ENCODE measurements around the gene PIEZO1. TPM values are rescaled to one million over a fixed set of nuclear protein-coding genes. Genes with fewer than 3 reads are reported as not detected.

Gene PIEZO1
- total and polyA plus RNA-seq, 2 donors (not counting 3 experiments of a cell fraction or from before 2014, with no cell fraction given), result 298 to 322 TPM

DNA sequence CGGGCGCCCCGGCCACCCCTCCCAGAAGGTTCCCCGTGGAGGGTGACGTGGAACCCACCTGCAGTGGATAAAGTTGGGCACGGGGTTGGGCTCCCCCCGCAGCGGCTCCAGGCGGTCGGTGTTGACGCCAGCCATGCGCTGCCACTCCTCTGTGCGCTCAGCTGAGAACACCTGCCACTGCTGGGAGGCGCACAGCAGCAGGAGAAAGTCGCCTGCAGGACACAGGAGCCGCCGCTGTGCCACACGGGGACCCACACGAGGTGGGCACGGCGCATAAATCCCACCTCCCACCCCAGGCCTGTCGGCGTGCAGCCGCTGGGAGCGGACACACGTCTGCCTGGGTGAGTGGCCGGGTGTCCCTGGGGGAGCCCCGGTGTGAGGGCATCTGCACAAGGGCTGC lies 58.0 kb downstream of the PIEZO1 start:
- CTCF ChIA-PET, result interaction anchor here (1.2 kb wide), 1 partner anchor 11 kb away, joined by 3 read pairs; no protein-coding TSS in a partner anchor
- Histone ChIP-seq H3K27me3 (ENCODE audit: control insufficient read depth in 2 of 2, insufficient read depth in 2 of 2, low read length in 2 of 2) (no peaks in the 10 kb centered on the region), H3K79me2 (ENCODE audit: control insufficient read depth, insufficient read depth, low read length) (peaks cover 2% of the 10 kb centered on the region)

DNA sequence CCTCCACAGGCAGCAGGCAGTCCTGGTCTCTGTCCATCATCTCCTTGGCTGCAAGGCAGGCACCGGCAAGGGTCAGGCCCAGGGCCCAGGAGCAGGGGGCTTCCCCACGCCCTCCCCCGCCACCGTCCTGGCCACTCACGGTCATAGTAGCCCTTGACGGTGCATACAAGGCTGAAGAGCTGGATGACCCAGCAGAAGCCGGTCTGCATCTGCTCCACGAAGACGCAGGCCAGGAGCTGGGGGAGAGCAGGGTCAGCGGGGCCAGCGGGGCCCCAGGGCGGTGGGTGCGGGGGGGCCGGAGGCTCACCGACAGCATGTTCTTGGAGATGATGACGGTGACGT lies 58.6 kb downstream of the PIEZO1 start:
- FAIRE-seq, result no peak
- ChIA-PET CTCF (no interaction called here), POLR2A (no interaction called here)
- Histone ChIP-seq H3K4me1 (ENCODE audit: control insufficient read depth, extremely low read depth, insufficient read depth, low read length) (no peaks in the 10 kb centered on the region), H3K4me2 (ENCODE audit: insufficient read depth, low read length) (no peak overlapping the region), H3K27me3 (ENCODE audit: control insufficient read depth in 2 of 2, insufficient read depth in 2 of 2, low read length in 2 of 2) (no peaks in the 10 kb centered on the region), H3K4me3 (replicated peaks in 1 of 3; ENCODE audit: insufficient read depth in 1 of 3, low read depth in 1 of 3, low read length in 3 of 3) (no peak overlapping the region), H3K9ac (replicated peaks; ENCODE audit: extremely low read depth, insufficient read depth, low read length) (no peak overlapping the region), H3K36me3 (ENCODE audit: control insufficient read depth in 2 of 2, extremely low read depth in 1 of 2, insufficient read depth in 2 of 2, low read length in 2 of 2) (peaks cover 16 to 70% of the 10 kb centered on the region in 2 experiments), H3K79me2 (ENCODE audit: control insufficient read depth, insufficient read depth, low read length) (peaks cover 2% of the 10 kb centered on the region), H4K20me1 (replicated peaks; ENCODE audit: control insufficient read depth, extremely low read depth, insufficient read depth, low read length) (no peaks in the 10 kb centered on the region), H3K9me3 (replicated peaks; ENCODE audit: control insufficient read depth, insufficient read depth, low read length) (no peaks in the 10 kb centered on the region), H2AFZ (ENCODE audit: low read depth, low read length) (no peak overlapping the region), H3K9me1 (replicated peaks; ENCODE audit: control insufficient read depth, extremely low read depth, insufficient read depth, low read length) (no peaks in the 10 kb centered on the region), H3K27ac (ENCODE audit: insufficient read depth, low read depth, low read length) (no peak overlapping the region)
- intact Hi-C loops (cut with micrococcal nuclease) (no loop called here), dilution Hi-C loops (cut with MboI; ENCODE audit: extremely low pct_ligation_motif_present, low sequenced_read_pairs) (no loop called here)
- BruUV-seq (replicated peaks), result no TSS peak
- no peak for DNase-seq (ENCODE audit: low read depth, low spot score)
- no peak for TF ChIP-seq GATA2 (IDR thresholded peaks at IDR 0.05; ENCODE audit: insufficient read depth, insufficient read length, low read depth, low read length)
- no peak for TF ChIP-seq MYC (IDR thresholded peaks at IDR 0.05; ENCODE audit: low read depth, low read length)

More for the DNA sequence above, 58.0 kb downstream of the PIEZO1 start:
- DNase-seq (ENCODE audit: low read depth, low spot score), result no peak
- Histone ChIP-seq H3K4me3 (replicated peaks in 1 of 3; ENCODE audit: insufficient read depth in 1 of 3, low read depth in 1 of 3, low read length in 3 of 3) (no peak overlapping the region), H3K9me3 (replicated peaks; ENCODE audit: control insufficient read depth, insufficient read depth, low read length) (no peaks in the 10 kb centered on the region), H3K4me1 (ENCODE audit: control insufficient read depth, extremely low read depth, insufficient read depth, low read length) (no peaks in the 10 kb centered on the region), H2AFZ (ENCODE audit: low read depth, low read length) (no peak overlapping the region), H3K4me2 (ENCODE audit: insufficient read depth, low read length) (no peak overlapping the region), H3K36me3 (ENCODE audit: control insufficient read depth in 2 of 2, extremely low read depth in 1 of 2, insufficient read depth in 2 of 2, low read length in 2 of 2) (peaks cover 17 to 70% of the 10 kb centered on the region in 2 experiments), H4K20me1 (replicated peaks; ENCODE audit: control insufficient read depth, extremely low read depth, insufficient read depth, low read length) (no peaks in the 10 kb centered on the region), H3K9ac (replicated peaks; ENCODE audit: extremely low read depth, insufficient read depth, low read length) (no peak overlapping the region), H3K27ac (ENCODE audit: insufficient read depth, low read depth, low read length) (no peak overlapping the region), H3K9me1 (replicated peaks; ENCODE audit: control insufficient read depth, extremely low read depth, insufficient read depth, low read length) (no peaks in the 10 kb centered on the region)
- POLR2A ChIA-PET, result no interaction called here
- FAIRE-seq, result no peak
- no peak for TF ChIP-seq POLR2A (IDR thresholded peaks at IDR 0.05; ENCODE audit: low read depth, low read length)
- no TSS peak for BruUV-seq (replicated peaks)
- intact Hi-C loops (cut with micrococcal nuclease), result no loop called here
- dilution Hi-C loops (cut with MboI; ENCODE audit: extremely low pct_ligation_motif_present, low sequenced_read_pairs), result no loop called here
